ENCODE data around the gene AFAP1.
A peak's percentile ranks its signal among the peaks of the same experiment; 100 is the strongest.

Gene AFAP1

GRCh38 chr4:7766086-7766485 is 173.6 kb downstream of the AFAP1 start:
- DNase-seq = no peak

- DNase-seq = no peak
Observed at GRCh38 chr4:7765666-7766065, 174.0 kb downstream of the AFAP1 start.

- no peak for DNase-seq
Observed at GRCh38 chr4:7764466-7764865, 175.2 kb downstream of the AFAP1 start.

GRCh38 chr4:7763788-7764187 is 175.9 kb downstream of the AFAP1 start:
- no peak for DNase-seq

GRCh38 chr4:7763106-7763505 is 176.6 kb downstream of the AFAP1 start:
- DNase-seq = no peak

GRCh38 chr4:7762376-7763030 is 177.2 kb downstream of the AFAP1 start:
- no peak for DNase-seq

GRCh38 chr4:7761720-7762119 is 177.9 kb downstream of the AFAP1 start:
- DNase-seq = peak; percentile 48

- no peak for DNase-seq
Observed at GRCh38 chr4:7761312-7761711, 178.3 kb downstream of the AFAP1 start.

GRCh38 chr4:7760706-7761105 is 179.0 kb downstream of the AFAP1 start:
- DNase-seq = no peak

- no peak for DNase-seq
Observed at GRCh38 chr4:7760228-7760627, 179.4 kb downstream of the AFAP1 start.

GRCh38 chr4:7759635-7760034 is 180.0 kb downstream of the AFAP1 start:
- no peak for DNase-seq

GRCh38 chr4:7759216-7759615 is 180.4 kb downstream of the AFAP1 start:
- peak; percentile 21 for DNase-seq

- DNase-seq = no peak
Observed at GRCh38 chr4:7758476-7758875, 181.2 kb downstream of the AFAP1 start.

GRCh38 chr4:7757501-7758471 is 181.9 kb downstream of the AFAP1 start:
- DNase-seq = no peak

GRCh38 chr4:7756561-7757355 is 182.9 kb downstream of the AFAP1 start:
- peak; percentile 2 for DNase-seq

- DNase-seq = no peak
Observed at GRCh38 chr4:7756071-7756470, 183.6 kb downstream of the AFAP1 start.

GRCh38 chr4:7755561-7755960 is 184.1 kb downstream of the AFAP1 start:
- DNase-seq = no peak

- DNase-seq = no peak
Observed at GRCh38 chr4:7754565-7755262, 184.9 kb downstream of the AFAP1 start.

GRCh38 chr4:7753931-7754465 is 185.7 kb downstream of the AFAP1 start:
- peak; percentile 28 for DNase-seq

GRCh38 chr4:7753271-7753670 is 186.4 kb downstream of the AFAP1 start:
- no peak for DNase-seq

GRCh38 chr4:7752649-7753048 is 187.0 kb downstream of the AFAP1 start:
- DNase-seq = peak; percentile 14

GRCh38 chr4:7750972-7751371 is 188.7 kb downstream of the AFAP1 start:
- DNase-seq = no peak
